ENCODE measurements around the gene GSDME.

DNA sequence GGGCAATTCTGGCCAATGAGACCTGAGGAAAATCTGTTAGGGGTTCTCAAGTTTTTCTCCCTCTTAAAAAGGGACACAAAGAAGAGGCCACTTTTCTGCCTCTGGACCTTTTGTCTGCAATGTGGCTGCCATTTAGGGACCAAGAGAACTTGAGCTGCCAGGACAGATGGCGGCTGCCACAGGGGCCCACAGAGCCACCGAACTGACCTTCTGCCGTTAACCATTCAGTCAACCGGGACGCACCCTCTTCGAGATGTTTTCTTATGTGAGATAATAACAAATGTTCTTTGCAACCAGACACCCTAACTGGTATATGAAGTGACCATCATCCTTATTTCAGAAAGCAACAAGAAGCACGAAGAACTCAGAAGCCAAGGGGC, 29.2 kb downstream of the GSDME start:
- TF ChIP-seq, protein P1, sequence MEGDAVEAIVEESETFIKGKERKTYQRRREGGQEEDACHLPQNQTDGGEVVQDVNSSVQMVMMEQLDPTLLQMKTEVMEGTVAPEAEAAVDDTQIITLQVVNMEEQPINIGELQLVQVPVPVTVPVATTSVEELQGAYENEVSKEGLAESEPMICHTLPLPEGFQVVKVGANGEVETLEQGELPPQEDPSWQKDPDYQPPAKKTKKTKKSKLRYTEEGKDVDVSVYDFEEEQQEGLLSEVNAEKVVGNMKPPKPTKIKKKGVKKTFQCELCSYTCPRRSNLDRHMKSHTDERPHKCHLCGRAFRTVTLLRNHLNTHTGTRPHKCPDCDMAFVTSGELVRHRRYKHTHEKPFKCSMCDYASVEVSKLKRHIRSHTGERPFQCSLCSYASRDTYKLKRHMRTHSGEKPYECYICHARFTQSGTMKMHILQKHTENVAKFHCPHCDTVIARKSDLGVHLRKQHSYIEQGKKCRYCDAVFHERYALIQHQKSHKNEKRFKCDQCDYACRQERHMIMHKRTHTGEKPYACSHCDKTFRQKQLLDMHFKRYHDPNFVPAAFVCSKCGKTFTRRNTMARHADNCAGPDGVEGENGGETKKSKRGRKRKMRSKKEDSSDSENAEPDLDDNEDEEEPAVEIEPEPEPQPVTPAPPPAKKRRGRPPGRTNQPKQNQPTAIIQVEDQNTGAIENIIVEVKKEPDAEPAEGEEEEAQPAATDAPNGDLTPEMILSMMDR (tag by site-specific recombination; IDR thresholded peaks at IDR 0.05) = no peak
- TF ChIP-seq, protein P2, sequence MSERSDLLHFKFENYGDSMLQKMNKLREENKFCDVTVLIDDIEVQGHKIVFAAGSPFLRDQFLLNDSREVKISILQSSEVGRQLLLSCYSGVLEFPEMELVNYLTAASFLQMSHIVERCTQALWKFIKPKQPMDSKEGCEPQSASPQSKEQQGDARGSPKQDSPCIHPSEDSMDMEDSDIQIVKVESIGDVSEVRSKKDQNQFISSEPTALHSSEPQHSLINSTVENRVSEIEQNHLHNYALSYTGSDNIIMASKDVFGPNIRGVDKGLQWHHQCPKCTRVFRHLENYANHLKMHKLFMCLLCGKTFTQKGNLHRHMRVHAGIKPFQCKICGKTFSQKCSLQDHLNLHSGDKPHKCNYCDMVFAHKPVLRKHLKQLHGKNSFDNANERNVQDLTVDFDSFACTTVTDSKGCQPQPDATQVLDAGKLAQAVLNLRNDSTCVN (tag by site-specific recombination; optimal IDR thresholded peaks at IDR 0.05) = no peak
- TF ChIP-seq KLF9 (tag by site-specific recombination; IDR thresholded peaks at IDR 0.05; ENCODE audit: low read depth) (no peak), ZNF121 (tag by site-specific recombination; IDR thresholded peaks at IDR 0.05) (no peak), ZNF274 (IDR thresholded peaks at IDR 0.05; ENCODE audit: low read length) (no peak), ZNF274 (tag by site-specific recombination; IDR thresholded peaks at IDR 0.05; ENCODE audit: borderline replicate concordance) (no peak), ZNF133 (tag by site-specific recombination; IDR thresholded peaks at IDR 0.05) (no peak)
- TF ChIP-seq, protein P3, sequence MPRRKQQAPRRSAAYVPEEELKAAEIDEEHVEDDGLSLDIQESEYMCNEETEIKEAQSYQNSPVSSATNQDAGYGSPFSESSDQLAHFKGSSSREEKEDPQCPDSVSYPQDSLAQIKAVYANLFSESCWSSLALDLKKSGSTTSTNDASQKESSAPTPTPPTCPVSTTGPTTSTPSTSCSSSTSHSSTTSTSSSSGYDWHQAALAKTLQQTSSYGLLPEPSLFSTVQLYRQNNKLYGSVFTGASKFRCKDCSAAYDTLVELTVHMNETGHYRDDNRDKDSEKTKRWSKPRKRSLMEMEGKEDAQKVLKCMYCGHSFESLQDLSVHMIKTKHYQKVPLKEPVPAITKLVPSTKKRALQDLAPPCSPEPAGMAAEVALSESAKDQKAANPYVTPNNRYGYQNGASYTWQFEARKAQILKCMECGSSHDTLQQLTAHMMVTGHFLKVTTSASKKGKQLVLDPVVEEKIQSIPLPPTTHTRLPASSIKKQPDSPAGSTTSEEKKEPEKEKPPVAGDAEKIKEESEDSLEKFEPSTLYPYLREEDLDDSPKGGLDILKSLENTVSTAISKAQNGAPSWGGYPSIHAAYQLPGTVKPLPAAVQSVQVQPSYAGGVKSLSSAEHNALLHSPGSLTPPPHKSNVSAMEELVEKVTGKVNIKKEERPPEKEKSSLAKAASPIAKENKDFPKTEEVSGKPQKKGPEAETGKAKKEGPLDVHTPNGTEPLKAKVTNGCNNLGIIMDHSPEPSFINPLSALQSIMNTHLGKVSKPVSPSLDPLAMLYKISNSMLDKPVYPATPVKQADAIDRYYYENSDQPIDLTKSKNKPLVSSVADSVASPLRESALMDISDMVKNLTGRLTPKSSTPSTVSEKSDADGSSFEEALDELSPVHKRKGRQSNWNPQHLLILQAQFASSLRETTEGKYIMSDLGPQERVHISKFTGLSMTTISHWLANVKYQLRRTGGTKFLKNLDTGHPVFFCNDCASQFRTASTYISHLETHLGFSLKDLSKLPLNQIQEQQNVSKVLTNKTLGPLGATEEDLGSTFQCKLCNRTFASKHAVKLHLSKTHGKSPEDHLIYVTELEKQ (tag by site-specific recombination; IDR thresholded peaks at IDR 0.05; ENCODE audit: borderline replicate concordance) = no peak

Data from HEK293 (cell line).